ENCODE results near the gene ERICH6.

ERICH6 gene

GRCh38 chr3:150742141-150742523 is 38.4 kb upstream of the ERICH6 start:
- POLR2A ChIA-PET: no interaction called here
- CTCF ChIA-PET: no interaction called here
- H3K9me3 ChIP-seq (ENCODE audit: control insufficient read depth, insufficient read depth, low read depth, low read length): no peaks in the 10 kb centered on the region

More at GRCh38 chr3:150742141-150742523, 38.4 kb upstream of the ERICH6 start:
- Histone ChIP-seq H3K27ac (ENCODE audit: extremely low read depth, low read depth, low read length) (no peak overlapping the region), H3K4me3 (ENCODE audit: low read depth, low read length) (no peak overlapping the region), H3K36me3 (ENCODE audit: control insufficient read depth in 2 of 2, insufficient read depth in 1 of 2, low read length in 2 of 2) (peaks cover 0 to 10% of the 10 kb centered on the region in 2 experiments; a peak in 1 of 3 replicates), H3K4me1 (ENCODE audit: control insufficient read depth, insufficient read depth, low read length) (no peaks in the 10 kb centered on the region)
- TF ChIP-seq ZNF670 (tag by site-specific recombination; IDR thresholded peaks at IDR 0.05; ENCODE audit: low read depth): no peak
- TF ChIP-seq ZNF792 (tag by site-specific recombination; IDR thresholded peaks at IDR 0.05): no peak
- TF ChIP-seq ZSCAN5A (tag by site-specific recombination; IDR thresholded peaks at IDR 0.05): no peak
- TF ChIP-seq HIC1 (tag by site-specific recombination; IDR thresholded peaks at IDR 0.05): no peak
- no peak for TF ChIP-seq ZNF146 (tag by site-specific recombination; IDR thresholded peaks at IDR 0.05)
- no peak for TF ChIP-seq INSM2 (tag by site-specific recombination; IDR thresholded peaks at IDR 0.05)
- TF ChIP-seq ZBTB17 (tag by site-specific recombination; IDR thresholded peaks at IDR 0.05): no peak
- no peak for TF ChIP-seq ZNF394 (tag by site-specific recombination; IDR thresholded peaks at IDR 0.05; ENCODE audit: borderline replicate concordance)
- TF ChIP-seq ZNF692 (tag by site-specific recombination; IDR thresholded peaks at IDR 0.05): no peak
- no peak for TF ChIP-seq ZNF561 (tag by site-specific recombination; IDR thresholded peaks at IDR 0.05; ENCODE audit: borderline replicate concordance)
- no peak for TF ChIP-seq ZNF624 (tag by site-specific recombination; IDR thresholded peaks at IDR 0.05)
- no peak for TF ChIP-seq ZSCAN4 (tag by site-specific recombination; IDR thresholded peaks at IDR 0.05)
- no peak for TF ChIP-seq ZNF521 (tag by site-specific recombination; IDR thresholded peaks at IDR 0.05)
- TF ChIP-seq ZNF324 (tag by site-specific recombination; IDR thresholded peaks at IDR 0.05): no peak
- no peak for TF ChIP-seq ZNF16 (tag by site-specific recombination; IDR thresholded peaks at IDR 0.05; ENCODE audit: low read depth)
